Upper lobe of left lung (tissue), 6 donors: Measurements from ENCODE around the gene HERC4. TPM values are rescaled to one million over a fixed set of nuclear protein-coding genes. Genes with fewer than 3 reads are reported as not detected.

Source experiments
- ATAC-seq, 2 donors: fragments of 200-7000 bp; cut with Tn5 transposase; one replicate each; pipeline ENCODE4 v1.9.1; 2022; ENCODE audit warnings: mild to moderate bottlenecking in 2 of 2, moderate library complexity in 2 of 2; ENCODE audit not compliant: low FRiP score in 2 of 2
- DNase-seq, 2 donors: peaks; one replicate each; pipeline ENCODE4 v3.0.0-alpha.2; 2019 to 2020
- H3K27ac ChIP-seq, 4 donors: fragments of 200-600 bp; sonication (generic); one replicate each; pipeline ENCODE4 v1.5.1; 2016 to 2019
- H3K27me3 ChIP-seq, 4 donors: fragments of 200-600 bp; sonication (generic); one replicate each; pipeline ENCODE4 v1.5.1; 2017 to 2019
- H3K36me3 ChIP-seq, 4 donors: fragments of 200-600 bp; sonication (generic); one replicate each; pipeline ENCODE4 v1.5.1; 2016 to 2019
- H3K4me1 ChIP-seq, 4 donors: fragments of 200-600 bp; sonication (generic); one replicate each; pipeline ENCODE4 v1.5.1; 2018 to 2019
- H3K4me3 ChIP-seq, 4 donors: fragments of 200-600 bp; sonication (generic); one replicate each; pipeline ENCODE4 v1.5.1; 2017 to 2019; ENCODE audit warnings: mild to moderate bottlenecking in 2 of 4, moderate library complexity in 1 of 4
- H3K9me3 ChIP-seq, 4 donors: fragments of 200-600 bp; sonication (generic); one replicate each; pipeline ENCODE4 v1.5.1; 2018 to 2019
- CTCF ChIP-seq, 6 experiments: fragments of 450-650 bp in 4 of 6; fragments of 200-600 bp in 2 of 6; sonication (generic) in 2 of 6; IDR thresholded peaks; one replicate each; pipeline ENCODE4 v1.5.1; 2016 to 2019; ENCODE audit warnings: antibody characterized with exemption in 6 of 6
- EP300 ChIP-seq, 4 donors: sonication (generic); formaldehyde crosslinking; IDR thresholded peaks; one replicate each; pipeline ENCODE4 v1.5.1; 2017; ENCODE audit warnings: antibody characterized with exemption in 4 of 4, control low read depth in 2 of 4
- POLR2A ChIP-seq, 4 donors: fragments of 450-650 bp; IDR thresholded peaks; one replicate each; pipeline ENCODE4 v1.5.1; 2016 to 2017; ENCODE audit warnings: antibody characterized with exemption in 4 of 4, mild to moderate bottlenecking in 2 of 4
- POLR2AphosphoS5 ChIP-seq, 2 donors: sonication (generic); formaldehyde crosslinking; IDR thresholded peaks; one replicate each; pipeline ENCODE4 v1.5.1; 2017; ENCODE audit warnings: antibody characterized with exemption in 2 of 2
- WGBS, 2 donors: methylation state at CpG; one replicate each; pipeline ENCODE4 v1.1.5; 2017 to 2018; 5-methylcytosine and 5-hydroxymethylcytosine counted together
- total RNA-seq, 6 donors: library from RNA; depleted of rRNA in 4 of 6; stranded (reverse); fragments of >200 nt in 4 of 6; gene quantifications; one replicate each; pipeline versions ENCODE4 v1.1.0 to v1.2.1, GENCODE V29; 2016 to 2021
- donor health status: DM: no; HTN: no; CAD: no; lungs with moderate emphysema.
- donor health status: DM: no; HTN: yes; CAD: no; lungs with severe emphysema.

HERC4 gene
- total RNA-seq: 10 to 100 TPM; 32.1 to 82.5 (median 46.7) TPM

GRCh38 chr10:68074775-68075549, at the start of gene HERC4:
TSS of gene HERC4 (minus strand) at chr10:68075283. CDS start at chr10:68073108, 2,175 bp downstream.
- H3K36me3 ChIP-seq: peaks cover 0 to 7% (median 1%) of the 10 kb centered on the region in 4 donors
- 0% methylated on average over 25 to 40 of the region's 64 CpGs for WGBS, 2 donors
- TF ChIP-seq CTCF (IDR thresholded peaks at IDR 0.05) (peak in 1 of 6 experiments; percentile 11), POLR2A (IDR thresholded peaks at IDR 0.05) (peak in 3 of 4 donors; percentile 64 to 85 (median 75)), EP300 (IDR thresholded peaks at IDR 0.05) (peak in 1 of 4 donors; percentile 24), POLR2AphosphoS5 (IDR thresholded peaks at IDR 0.05) (peak; percentile 63 to 92)
- H3K27ac ChIP-seq: peak within 1 kb of the TSS; percentile 97 to 100 (median 99)
- peak; percentile 94 to 98 for DNase-seq
- H3K4me3 ChIP-seq: peak within 1 kb of the TSS; percentile 69 to 96 (median 89)
- peaks cover 26 to 40% (median 31%) of the 10 kb centered on the region in 4 donors for H3K4me1 ChIP-seq
- ATAC-seq: peak; percentile 99
- no peaks in the 10 kb centered on the region for H3K9me3 ChIP-seq
- H3K27me3 ChIP-seq: no peaks in the 10 kb centered on the region

- ATAC-seq (no peak), DNase-seq (no peak)
- Histone ChIP-seq H3K4me1 (no peaks in the 10 kb centered on the region), H3K27ac (no peak overlapping the region), H3K36me3 (no peaks in the 10 kb centered on the region), H3K9me3 (no peaks in the 10 kb centered on the region), H3K27me3 (no peaks in the 10 kb centered on the region), H3K4me3 (no peak overlapping the region)
- TF ChIP-seq CTCF (IDR thresholded peaks at IDR 0.05): no peak
- no peak for TF ChIP-seq EP300 (IDR thresholded peaks at IDR 0.05)
- no peak for TF ChIP-seq POLR2AphosphoS5 (IDR thresholded peaks at IDR 0.05)
- no peak for TF ChIP-seq POLR2A (IDR thresholded peaks at IDR 0.05)
- 73 to 83% methylated on average over 3 of the region's 3 CpGs for WGBS, 2 donors
These were observed 49.6 kb upstream of the HERC4 start for GRCh38 chr10:68124718-68125117.

GRCh38 chr10:68121852-68122251, 46.8 kb upstream of the HERC4 start:
- H3K9me3 ChIP-seq: no peaks in the 10 kb centered on the region
- no peaks in the 10 kb centered on the region for H3K4me1 ChIP-seq
- WGBS, 2 donors: 83 to 87% methylated on average over 9 of the region's 9 CpGs
- H3K4me3 ChIP-seq: no peak overlapping the region
- ATAC-seq: peak in 1 of 2 donors; percentile 83
- no peak overlapping the region for H3K27ac ChIP-seq
- DNase-seq: peak in 1 of 2 donors; percentile 6
- no peaks in the 10 kb centered on the region for H3K36me3 ChIP-seq
- TF ChIP-seq POLR2AphosphoS5 (IDR thresholded peaks at IDR 0.05) (no peak), POLR2A (IDR thresholded peaks at IDR 0.05) (no peak), CTCF (IDR thresholded peaks at IDR 0.05) (no peak), EP300 (IDR thresholded peaks at IDR 0.05) (no peak)
- no peaks in the 10 kb centered on the region for H3K27me3 ChIP-seq

GRCh38 chr10:68121020-68121743, 46.1 kb upstream of the HERC4 start:
- Histone ChIP-seq H3K27ac (no peak overlapping the region), H3K4me3 (no peak overlapping the region), H3K27me3 (no peaks in the 10 kb centered on the region), H3K4me1 (no peaks in the 10 kb centered on the region), H3K9me3 (no peaks in the 10 kb centered on the region), H3K36me3 (no peaks in the 10 kb centered on the region)
- TF ChIP-seq EP300 (IDR thresholded peaks at IDR 0.05) (no peak), POLR2AphosphoS5 (IDR thresholded peaks at IDR 0.05) (no peak), CTCF (IDR thresholded peaks at IDR 0.05) (no peak), POLR2A (IDR thresholded peaks at IDR 0.05) (no peak)
- DNase-seq (no peak), ATAC-seq (peak in 1 of 2 donors; percentile 64)
- 89% methylated on average over 15 of the region's 15 CpGs for WGBS, 2 donors
